NOMO-1 treated with dmso at 0.1 percent for 144 hours (cell line): ENCODE data around the gene ZNF324.

Experiments used
- DNase-seq: peaks from one replicate; lab custom pipeline; 2025; ENCODE audit not compliant: unreplicated experiment; lab: John Stamatoyannopoulos, UW

The ZNF324 gene

DNA sequence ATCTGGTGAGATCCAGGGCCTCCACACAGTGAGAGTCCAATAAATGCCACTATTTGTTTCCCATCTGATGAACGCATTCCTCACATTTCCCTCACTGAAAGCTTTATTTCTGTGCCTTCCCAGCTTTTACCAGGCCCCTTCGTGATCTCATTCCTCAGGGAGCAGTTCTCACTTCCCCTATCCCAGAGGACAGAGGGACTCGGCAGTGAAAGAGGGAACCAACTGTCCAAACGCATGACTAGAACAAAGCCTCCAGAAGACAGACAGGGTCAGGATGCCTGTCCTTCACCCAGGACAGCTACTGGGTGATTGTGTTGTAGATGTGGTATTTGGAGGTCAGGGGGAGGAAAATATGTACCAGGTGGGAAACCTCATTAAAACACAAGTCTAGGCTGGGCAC is 54.8 kb downstream of the ZNF324 start:
- DNase-seq, result no peak

DNA sequence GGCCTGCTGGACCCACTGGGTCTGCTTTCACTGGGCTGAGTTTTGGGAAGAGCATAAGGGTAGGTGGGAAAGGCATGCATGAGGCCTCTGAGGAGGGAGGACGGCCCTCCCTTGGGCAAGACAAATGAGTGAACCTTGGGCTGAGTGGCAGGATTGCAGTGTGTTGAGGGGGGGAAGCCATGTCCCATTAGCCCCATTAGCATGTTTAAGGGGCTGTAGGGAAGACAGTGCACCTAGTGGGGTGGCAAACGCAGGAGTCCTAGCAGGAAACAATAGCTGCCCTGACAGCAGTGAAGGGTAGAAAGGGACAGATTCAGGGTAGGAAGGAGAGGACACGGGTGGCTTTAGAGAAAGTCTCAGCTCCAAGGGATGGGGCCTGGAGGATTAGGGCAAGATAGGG is 55.8 kb downstream of the ZNF324 start:
- DNase-seq, result no peak
